Stimulated activated CD4-positive, alpha-beta T cell treated with anti-CD3 and anti-CD28 coated beads, Interleukin-12 subunit alpha, Interleukin-12 subunit beta, amount 100 ng/mL, for 24 hours (primary cell): Measurements from ENCODE around the gene PAQR3.
"Not testable (repeated sequence)": the region's sequence is repeated elsewhere in the genome, so short reads cannot be mapped to it uniquely, and the experiment has no call there.

Experiments
- DNase-seq, 2 experiments: peaks; one replicate each; pipeline ENCODE4 v3.0.0-alpha.2; 2020; ENCODE audit warnings: low read depth in 2 of 2

PAQR3 gene

GRCh38 chr4:78926826-78927225 lies 12.4 kb downstream of the PAQR3 start:
- no peak for DNase-seq

GRCh38 chr4:78923464-78924312 lies 15.6 kb downstream of the PAQR3 start:
- DNase-seq, result no peak

GRCh38 chr4:78922207-78922606 lies 17.0 kb downstream of the PAQR3 start:
- DNase-seq, result no peak

GRCh38 chr4:78910612-78911011 lies 28.6 kb downstream of the PAQR3 start:
- no peak for DNase-seq

GRCh38 chr4:78908974-78909373 lies 30.3 kb downstream of the PAQR3 start:
- not testable (repeated sequence) for DNase-seq

- no peak for DNase-seq
Observed at GRCh38 chr4:78907638-78908037, 31.6 kb downstream of the PAQR3 start.

GRCh38 chr4:78904143-78904542 lies 35.1 kb downstream of the PAQR3 start:
- DNase-seq, result no peak

- no peak for DNase-seq
Observed at GRCh38 chr4:78902298-78902697, 36.9 kb downstream of the PAQR3 start.

- no peak for DNase-seq
Observed at GRCh38 chr4:78901882-78902281, 37.4 kb downstream of the PAQR3 start.

- DNase-seq, result no peak
Observed at GRCh38 chr4:78899302-78899701, 39.9 kb downstream of the PAQR3 start.

- DNase-seq, result no peak
Observed at GRCh38 chr4:78889955-78890354, 49.3 kb downstream of the PAQR3 start.

- DNase-seq, result no peak
Observed at GRCh38 chr4:78885598-78885997, 53.6 kb downstream of the PAQR3 start.

GRCh38 chr4:78880874-78881492 lies 58.3 kb downstream of the PAQR3 start:
- no peak for DNase-seq

- DNase-seq, result no peak
Observed at GRCh38 chr4:78878031-78878430, 61.2 kb downstream of the PAQR3 start.

- DNase-seq, result no peak
Observed at GRCh38 chr4:78876568-78877320, 62.5 kb downstream of the PAQR3 start.

- DNase-seq, result no peak
Observed at GRCh38 chr4:78870056-78870455, 69.2 kb downstream of the PAQR3 start.

- not testable (repeated sequence) for DNase-seq
Observed at GRCh38 chr4:78868712-78869111, 70.5 kb downstream of the PAQR3 start.

GRCh38 chr4:78865451-78865850 lies 73.8 kb downstream of the PAQR3 start:
- no peak for DNase-seq

GRCh38 chr4:78864405-78865024 lies 74.7 kb downstream of the PAQR3 start:
- no peak for DNase-seq

- no peak for DNase-seq
Observed at GRCh38 chr4:78863991-78864390, 75.2 kb downstream of the PAQR3 start.

- DNase-seq, result no peak
Observed at GRCh38 chr4:78863254-78863869, 75.9 kb downstream of the PAQR3 start.

- DNase-seq, result no peak
Observed at GRCh38 chr4:78862314-78862737, 76.9 kb downstream of the PAQR3 start.
